ENCODE data around the gene UQCRC2.

Gene UQCRC2

GRCh38 chr16:22005746-22006145 lies 52.6 kb downstream of the UQCRC2 start:
- Histone ChIP-seq H3K36me3 (ENCODE audit: control insufficient read depth, insufficient read depth, low read length) (no peaks in the 10 kb centered on the region), H3K9ac (no peak overlapping the region), H3K9me3 (ENCODE audit: control insufficient read depth, low read length) (no peaks in the 10 kb centered on the region), H3K27me3 (ENCODE audit: control insufficient read depth, insufficient read depth, low read length) (no peaks in the 10 kb centered on the region), H3K4me3 (ENCODE audit: low read depth, low read length) (no peak overlapping the region), H3K4me2 (ENCODE audit: low read length) (no peak overlapping the region), H3K4me1 (peaks cover 15% of the 10 kb centered on the region), H2AFZ (no peak overlapping the region), H3K27ac (no peak overlapping the region), H3K79me2 (peaks cover 40% of the 10 kb centered on the region)
- TF ChIP-seq, protein P1, sequence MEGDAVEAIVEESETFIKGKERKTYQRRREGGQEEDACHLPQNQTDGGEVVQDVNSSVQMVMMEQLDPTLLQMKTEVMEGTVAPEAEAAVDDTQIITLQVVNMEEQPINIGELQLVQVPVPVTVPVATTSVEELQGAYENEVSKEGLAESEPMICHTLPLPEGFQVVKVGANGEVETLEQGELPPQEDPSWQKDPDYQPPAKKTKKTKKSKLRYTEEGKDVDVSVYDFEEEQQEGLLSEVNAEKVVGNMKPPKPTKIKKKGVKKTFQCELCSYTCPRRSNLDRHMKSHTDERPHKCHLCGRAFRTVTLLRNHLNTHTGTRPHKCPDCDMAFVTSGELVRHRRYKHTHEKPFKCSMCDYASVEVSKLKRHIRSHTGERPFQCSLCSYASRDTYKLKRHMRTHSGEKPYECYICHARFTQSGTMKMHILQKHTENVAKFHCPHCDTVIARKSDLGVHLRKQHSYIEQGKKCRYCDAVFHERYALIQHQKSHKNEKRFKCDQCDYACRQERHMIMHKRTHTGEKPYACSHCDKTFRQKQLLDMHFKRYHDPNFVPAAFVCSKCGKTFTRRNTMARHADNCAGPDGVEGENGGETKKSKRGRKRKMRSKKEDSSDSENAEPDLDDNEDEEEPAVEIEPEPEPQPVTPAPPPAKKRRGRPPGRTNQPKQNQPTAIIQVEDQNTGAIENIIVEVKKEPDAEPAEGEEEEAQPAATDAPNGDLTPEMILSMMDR (IDR thresholded peaks at IDR 0.05): no peak

DNA sequence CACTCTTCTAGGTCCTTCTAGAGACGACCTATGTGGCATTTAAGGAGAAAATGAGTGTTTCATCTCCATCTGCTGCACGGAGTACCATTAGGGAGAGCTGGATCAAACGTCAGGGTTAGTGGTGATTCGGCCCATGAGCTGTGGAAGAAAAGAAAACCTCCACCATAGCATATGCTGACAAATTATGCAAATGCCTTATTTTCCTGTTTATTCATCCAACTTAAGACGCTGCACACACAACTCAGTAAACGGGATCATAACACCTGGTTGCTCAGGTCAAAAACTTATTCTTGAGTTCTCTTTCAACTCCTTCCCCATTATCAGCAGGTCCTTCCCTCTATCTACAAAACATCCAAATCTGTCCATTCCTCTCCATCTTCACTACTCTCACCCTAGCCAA lies 53.5 kb downstream of the UQCRC2 start:
- Histone ChIP-seq H3K9me3 (ENCODE audit: control insufficient read depth, low read length) (no peaks in the 10 kb centered on the region), H3K79me2 (peaks cover 38% of the 10 kb centered on the region), H3K9ac (no peak overlapping the region), H3K27ac (peak overlapping the region; percentile 78), H3K4me1 (peaks cover 11% of the 10 kb centered on the region), H3K4me3 (ENCODE audit: low read depth, low read length) (peak overlapping the region; percentile 86), H3K4me2 (ENCODE audit: low read length) (peak overlapping the region; percentile 11), H3K36me3 (ENCODE audit: control insufficient read depth, insufficient read depth, low read length) (no peaks in the 10 kb centered on the region), H2AFZ (peak overlapping the region; percentile 98), H3K27me3 (ENCODE audit: control insufficient read depth, insufficient read depth, low read length) (no peaks in the 10 kb centered on the region)
- TF ChIP-seq, protein P1 (IDR thresholded peaks at IDR 0.05): no peak

GRCh38 chr16:22007159-22007508 lies 54.0 kb downstream of the UQCRC2 start:
- peaks cover 11% of the 10 kb centered on the region for H3K4me1 ChIP-seq
- TF ChIP-seq, protein P1 (IDR thresholded peaks at IDR 0.05): no peak

GRCh38 chr16:22007509-22008214 lies 54.5 kb downstream of the UQCRC2 start, which contains the start of gene MOSMO:
Gene MOSMO (plus strand): TSS chr16:22008111. CDS start chr16:22008302, 191 bp downstream.
- peak within 1 kb of the TSS; percentile 78 for H3K27ac ChIP-seq
- peak within 1 kb of the TSS; percentile 98 for H2AFZ ChIP-seq
- H3K36me3 ChIP-seq (ENCODE audit: control insufficient read depth, insufficient read depth, low read length): no peaks in the 10 kb centered on the region
- no peaks in the 10 kb centered on the region for H3K9me3 ChIP-seq (ENCODE audit: control insufficient read depth, low read length)
- H3K79me2 ChIP-seq: peaks cover 38% of the 10 kb centered on the region
- H3K9ac ChIP-seq: peak within 1 kb of the TSS; percentile 73
- peak within 1 kb of the TSS; percentile 86 for H3K4me3 ChIP-seq (ENCODE audit: low read depth, low read length)
- H3K4me1 ChIP-seq: peaks cover 11% of the 10 kb centered on the region
- TF ChIP-seq, protein P1 (IDR thresholded peaks at IDR 0.05): no peak
- H3K4me2 ChIP-seq (ENCODE audit: low read length): peak within 1 kb of the TSS; percentile 96
- no peaks in the 10 kb centered on the region for H3K27me3 ChIP-seq (ENCODE audit: control insufficient read depth, insufficient read depth, low read length)

More at GRCh38 chr16:22007159-22007508, 54.0 kb downstream of the UQCRC2 start:
- Histone ChIP-seq H3K27ac (peak overlapping the region; percentile 78), H3K36me3 (ENCODE audit: control insufficient read depth, insufficient read depth, low read length) (no peaks in the 10 kb centered on the region), H3K4me2 (ENCODE audit: low read length) (peak overlapping the region; percentile 96), H3K9ac (peak overlapping the region; percentile 32), H2AFZ (peak overlapping the region; percentile 98), H3K27me3 (ENCODE audit: control insufficient read depth, insufficient read depth, low read length) (no peaks in the 10 kb centered on the region), H3K79me2 (peaks cover 38% of the 10 kb centered on the region), H3K9me3 (ENCODE audit: control insufficient read depth, low read length) (no peaks in the 10 kb centered on the region), H3K4me3 (ENCODE audit: low read depth, low read length) (peak overlapping the region; percentile 86)

All from parathyroid adenoma (tissue), 2 donors.